ENCODE measurements around the gene HIF3A.

- TF ChIP-seq CTCF (conservative IDR thresholded peaks at IDR 0.05; ENCODE audit: low read length): no peak
- no peak for TF ChIP-seq EZH2phosphoT487 (IDR thresholded peaks at IDR 0.05; ENCODE audit: borderline replicate concordance)
These were observed 25.2 kb upstream of the HIF3A start for GRCh38 chr19:46271481-46272197.
